ENCODE measurements around the gene ANTXR1.

ANTXR1 gene

GRCh38 chr2:69036926-69037325 is 23.9 kb downstream of the ANTXR1 start:
- FAIRE-seq, result no peak

GRCh38 chr2:69041214-69041613 is 28.2 kb downstream of the ANTXR1 start:
- no peak for FAIRE-seq

- no peak for FAIRE-seq
Observed at GRCh38 chr2:69043736-69044400, 30.9 kb downstream of the ANTXR1 start.

- no peak for FAIRE-seq
Observed at GRCh38 chr2:69046221-69046662, 33.3 kb downstream of the ANTXR1 start.

GRCh38 chr2:69047625-69048145 is 34.7 kb downstream of the ANTXR1 start:
- no peak for FAIRE-seq

GRCh38 chr2:69050802-69051201 is 37.8 kb downstream of the ANTXR1 start:
- FAIRE-seq, result peak; percentile 21

- FAIRE-seq, result peak; percentile 72
Observed at GRCh38 chr2:69053416-69053965, 40.5 kb downstream of the ANTXR1 start.

GRCh38 chr2:69054431-69054830 is 41.5 kb downstream of the ANTXR1 start:
- FAIRE-seq, result no peak

- FAIRE-seq, result no peak
Observed at GRCh38 chr2:69055688-69056470, 42.9 kb downstream of the ANTXR1 start.

- FAIRE-seq, result no peak
Observed at GRCh38 chr2:69057660-69058059, 44.7 kb downstream of the ANTXR1 start.

- no peak for FAIRE-seq
Observed at GRCh38 chr2:69059731-69060290, 46.8 kb downstream of the ANTXR1 start.

GRCh38 chr2:69060938-69061501 is 48.0 kb downstream of the ANTXR1 start:
- peak; percentile 51 for FAIRE-seq

GRCh38 chr2:69061525-69061924 is 48.5 kb downstream of the ANTXR1 start:
- no peak for FAIRE-seq

GRCh38 chr2:69062307-69062962 is 49.5 kb downstream of the ANTXR1 start:
- no peak for FAIRE-seq

- no peak for FAIRE-seq
Observed at GRCh38 chr2:69065735-69066336, 52.9 kb downstream of the ANTXR1 start.

GRCh38 chr2:69067026-69067630 is 54.1 kb downstream of the ANTXR1 start:
- FAIRE-seq, result no peak

GRCh38 chr2:69067866-69068265 is 54.9 kb downstream of the ANTXR1 start:
- FAIRE-seq, result no peak

GRCh38 chr2:69070969-69071368 is 58.0 kb downstream of the ANTXR1 start:
- no peak for FAIRE-seq

GRCh38 chr2:69073928-69074570 is 61.1 kb downstream of the ANTXR1 start:
- no peak for FAIRE-seq

GRCh38 chr2:69074918-69075317 is 61.9 kb downstream of the ANTXR1 start:
- FAIRE-seq, result no peak

GRCh38 chr2:69075486-69075885 is 62.5 kb downstream of the ANTXR1 start:
- no peak for FAIRE-seq
